Gastroesophageal sphincter (tissue), 3 donors: ENCODE data around the gene GTSF1L.

Source experiments
- CTCF ChIP-seq, 4 experiments: fragments of 200-600 bp in 2 of 4; fragments of 450-650 bp in 2 of 4; sonication (generic) in 1 of 4; IDR thresholded peaks; one replicate each; pipeline ENCODE4 v1.5.1; 2017 to 2019; ENCODE audit warnings: antibody characterized with exemption in 4 of 4, mild to moderate bottlenecking in 2 of 4, moderate library complexity in 2 of 4
- POLR2A ChIP-seq, 2 donors: fragments of 450-650 bp; IDR thresholded peaks; one replicate each; pipeline ENCODE4 v1.6.1; 2017; ENCODE audit warnings: antibody characterized with exemption in 2 of 2, mild to moderate bottlenecking in 2 of 2, moderate library complexity in 1 of 2

DNA sequence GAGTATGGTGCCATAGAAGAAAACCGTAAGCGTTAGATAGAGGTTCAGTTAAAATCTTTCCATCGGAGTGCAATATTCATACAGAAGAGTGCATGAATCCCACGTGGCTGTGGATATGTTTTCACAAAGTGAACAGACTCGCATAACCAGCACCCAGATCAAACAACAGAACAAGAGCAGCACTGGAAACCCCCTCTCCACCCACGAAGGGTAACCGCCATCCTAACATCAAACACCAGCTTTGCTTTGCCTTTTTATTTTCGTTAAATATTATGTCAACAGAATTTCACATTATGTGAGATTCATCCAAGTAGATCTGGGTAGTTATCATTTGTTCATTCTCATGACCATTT lies 4.7 kb downstream of the GTSF1L start:
- TF ChIP-seq CTCF (IDR thresholded peaks at IDR 0.05) (no peak), POLR2A (IDR thresholded peaks at IDR 0.05) (no peak)
